Panc1 (cell line): ENCODE results near the gene ANKRD13C. TPM values are rescaled to one million over a fixed set of nuclear protein-coding genes. Genes with fewer than 3 reads are reported as not detected.

Source experiments
- ATAC-seq: fragments of 200-7000 bp; cut with Tn5 transposase; 2 replicates; pipeline ENCODE4 v1.9.1; 2020; ENCODE audit warnings: mild to moderate bottlenecking, moderate library complexity
- BruUV-seq: library from RNA; stranded (reverse); fragments of 400-500 nt; replicated peaks from 2 replicates; lab custom pipeline; 2021; lab: Mats Ljungman, UMichigan
- CTCF ChIA-PET: fragments of 300-600 bp; sonication (Branson Sonifier 250); formaldehyde crosslinking; loops from one replicate; lab custom pipeline; 2022; ENCODE audit warnings: antibody characterized with exemption; lab: Charles Lee
- POLR2A ChIA-PET: fragments of 300-600 bp; sonication (Branson Sonifier 250); formaldehyde crosslinking; loops from one replicate; lab custom pipeline; 2022; ENCODE audit warnings: antibody characterized with exemption; lab: Charles Lee
- DNase-seq: peaks from one replicate; pipeline ENCODE4 v3.0.0-alpha.2; 2010; ENCODE audit warnings: low read depth, low spot score
- H3K27ac ChIP-seq: 2 replicates; pipeline ENCODE4 v1.5.1; 2011; ENCODE audit warnings: mild to moderate bottlenecking, low read length, inconsistent platforms
- H3K27me3 ChIP-seq: fragments of 200-500 bp; sonication (Bioruptor generic); 2 replicates; pipeline ENCODE4 v1.6.0; 2014; ENCODE audit warnings: low read length, inconsistent platforms; ENCODE audit not compliant: control insufficient read depth, insufficient read depth
- H3K36me3 ChIP-seq: fragments of 200-500 bp; sonication (Bioruptor generic); 2 replicates; pipeline ENCODE4 v1.5.1; 2014; ENCODE audit warnings: inconsistent platforms, mild to moderate bottlenecking, low read length, moderate library complexity; ENCODE audit not compliant: control insufficient read depth, insufficient read depth
- H3K4me1 ChIP-seq: 2 replicates; pipeline ENCODE4 v1.5.1; 2011; ENCODE audit warnings: inconsistent platforms, mild to moderate bottlenecking, low read length, moderate library complexity; ENCODE audit not compliant: control insufficient read depth, insufficient read depth
- H3K4me3 ChIP-seq, 2 experiments: 2 replicates each; pipeline ENCODE4 v1.5.1; 2011 to 2012; ENCODE audit warnings: low read depth in 2 of 2, low read length in 2 of 2, mild to moderate bottlenecking in 2 of 2, inconsistent platforms in 1 of 2, moderate library complexity in 1 of 2
- H3K9me3 ChIP-seq: fragments of 200-500 bp; sonication (Bioruptor generic); 2 replicates; pipeline ENCODE4 v1.5.1; 2014; ENCODE audit warnings: low read depth, mild to moderate bottlenecking, inconsistent platforms, low read length, moderate library complexity; ENCODE audit not compliant: control insufficient read depth, insufficient read depth
- POLR2AphosphoS5 ChIP-seq: IDR thresholded peaks from 2 replicates; pipeline ENCODE4 v1.6.1; 2012; ENCODE audit warnings: mild to moderate bottlenecking, low read depth, low read length, moderate library complexity
- SIN3A ChIP-seq: IDR thresholded peaks from 2 replicates; pipeline ENCODE4 v1.6.1; 2012; ENCODE audit warnings: low read depth, mild to moderate bottlenecking, low read length, moderate library complexity, borderline replicate concordance; ENCODE audit not compliant: insufficient read depth
- TCF7L2 ChIP-seq: IDR thresholded peaks from 2 replicates; pipeline ENCODE4 v1.6.1; 2011; ENCODE audit warnings: mild to moderate bottlenecking, low read depth, low read length, inconsistent platforms
- in situ Hi-C: cut with HindIII; loops from 2 replicates; pipeline ENCODE4 v1.10.0; 2016; ENCODE audit warnings: low sequenced_read_pairs, low pct_unique_long_range_greater_than_20kb
- intact Hi-C: fragments of 100-400 bp; cut with micrococcal nuclease; formaldehyde crosslinking; loops from one replicate; pipeline ENCODE4 v1.10.0; 2022; ENCODE audit not compliant: unreplicated experiment
- total RNA-seq: library from RNA; stranded (reverse); gene quantifications from one replicate; pipeline ENCODE4 v1.2.1, GENCODE V29; 2021; ENCODE audit not compliant: unreplicated experiment
- TF ChIP-seq, protein P1 (sequence below): fragments of 450-650 bp; IDR thresholded peaks from 2 replicates; pipeline ENCODE4 v1.5.1; 2017; ENCODE audit warnings: mild to moderate bottlenecking
- TF ChIP-seq, protein P2 (sequence below), 2 experiments: IDR thresholded peaks; 2 replicates each; pipeline ENCODE4 v1.6.1; 2011 to 2012; ENCODE audit warnings: low read depth in 2 of 2, control low read depth in 1 of 2, low read length in 1 of 2, mild to moderate bottlenecking in 1 of 2, moderate library complexity in 1 of 2; ENCODE audit not compliant: insufficient read depth in 1 of 2

The ANKRD13C gene
- total RNA-seq, 1 experiment from 2014 or later: 20.7 TPM

GRCh38 chr1:70334436-70334835 lies 20.1 kb downstream of the ANKRD13C start:
- no peak for TF ChIP-seq POLR2AphosphoS5
- TF ChIP-seq, protein P1, sequence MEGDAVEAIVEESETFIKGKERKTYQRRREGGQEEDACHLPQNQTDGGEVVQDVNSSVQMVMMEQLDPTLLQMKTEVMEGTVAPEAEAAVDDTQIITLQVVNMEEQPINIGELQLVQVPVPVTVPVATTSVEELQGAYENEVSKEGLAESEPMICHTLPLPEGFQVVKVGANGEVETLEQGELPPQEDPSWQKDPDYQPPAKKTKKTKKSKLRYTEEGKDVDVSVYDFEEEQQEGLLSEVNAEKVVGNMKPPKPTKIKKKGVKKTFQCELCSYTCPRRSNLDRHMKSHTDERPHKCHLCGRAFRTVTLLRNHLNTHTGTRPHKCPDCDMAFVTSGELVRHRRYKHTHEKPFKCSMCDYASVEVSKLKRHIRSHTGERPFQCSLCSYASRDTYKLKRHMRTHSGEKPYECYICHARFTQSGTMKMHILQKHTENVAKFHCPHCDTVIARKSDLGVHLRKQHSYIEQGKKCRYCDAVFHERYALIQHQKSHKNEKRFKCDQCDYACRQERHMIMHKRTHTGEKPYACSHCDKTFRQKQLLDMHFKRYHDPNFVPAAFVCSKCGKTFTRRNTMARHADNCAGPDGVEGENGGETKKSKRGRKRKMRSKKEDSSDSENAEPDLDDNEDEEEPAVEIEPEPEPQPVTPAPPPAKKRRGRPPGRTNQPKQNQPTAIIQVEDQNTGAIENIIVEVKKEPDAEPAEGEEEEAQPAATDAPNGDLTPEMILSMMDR: no peak
- TF ChIP-seq SIN3A: no peak
- TF ChIP-seq TCF7L2: no peak
- TF ChIP-seq, protein P2, sequence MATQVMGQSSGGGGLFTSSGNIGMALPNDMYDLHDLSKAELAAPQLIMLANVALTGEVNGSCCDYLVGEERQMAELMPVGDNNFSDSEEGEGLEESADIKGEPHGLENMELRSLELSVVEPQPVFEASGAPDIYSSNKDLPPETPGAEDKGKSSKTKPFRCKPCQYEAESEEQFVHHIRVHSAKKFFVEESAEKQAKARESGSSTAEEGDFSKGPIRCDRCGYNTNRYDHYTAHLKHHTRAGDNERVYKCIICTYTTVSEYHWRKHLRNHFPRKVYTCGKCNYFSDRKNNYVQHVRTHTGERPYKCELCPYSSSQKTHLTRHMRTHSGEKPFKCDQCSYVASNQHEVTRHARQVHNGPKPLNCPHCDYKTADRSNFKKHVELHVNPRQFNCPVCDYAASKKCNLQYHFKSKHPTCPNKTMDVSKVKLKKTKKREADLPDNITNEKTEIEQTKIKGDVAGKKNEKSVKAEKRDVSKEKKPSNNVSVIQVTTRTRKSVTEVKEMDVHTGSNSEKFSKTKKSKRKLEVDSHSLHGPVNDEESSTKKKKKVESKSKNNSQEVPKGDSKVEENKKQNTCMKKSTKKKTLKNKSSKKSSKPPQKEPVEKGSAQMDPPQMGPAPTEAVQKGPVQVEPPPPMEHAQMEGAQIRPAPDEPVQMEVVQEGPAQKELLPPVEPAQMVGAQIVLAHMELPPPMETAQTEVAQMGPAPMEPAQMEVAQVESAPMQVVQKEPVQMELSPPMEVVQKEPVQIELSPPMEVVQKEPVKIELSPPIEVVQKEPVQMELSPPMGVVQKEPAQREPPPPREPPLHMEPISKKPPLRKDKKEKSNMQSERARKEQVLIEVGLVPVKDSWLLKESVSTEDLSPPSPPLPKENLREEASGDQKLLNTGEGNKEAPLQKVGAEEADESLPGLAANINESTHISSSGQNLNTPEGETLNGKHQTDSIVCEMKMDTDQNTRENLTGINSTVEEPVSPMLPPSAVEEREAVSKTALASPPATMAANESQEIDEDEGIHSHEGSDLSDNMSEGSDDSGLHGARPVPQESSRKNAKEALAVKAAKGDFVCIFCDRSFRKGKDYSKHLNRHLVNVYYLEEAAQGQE (IDR thresholded peaks at IDR 0.05; ENCODE audit: insufficient read depth in 1 of 2, low read depth in 2 of 2, low read length in 1 of 2): no peak
- ATAC-seq: no peak
- in situ Hi-C loops (no loop called here), intact Hi-C loops (no loop called here)
- DNase-seq: no peak
- Histone ChIP-seq H3K27ac (no peak overlapping the region), H3K4me3 (no peak overlapping the region), H3K27me3 (no peaks in the 10 kb centered on the region), H3K9me3 (no peaks in the 10 kb centered on the region), H3K4me1 (no peaks in the 10 kb centered on the region), H3K36me3 (no peaks in the 10 kb centered on the region)
- ChIA-PET CTCF (no interaction called here), POLR2A (no interaction called here)
- no TSS peak for BruUV-seq

GRCh38 chr1:70333245-70333644 lies 21.3 kb downstream of the ANKRD13C start:
- ATAC-seq: no peak
- intact Hi-C loops: no loop called here

More at GRCh38 chr1:70333245-70333644, 21.3 kb downstream of the ANKRD13C start:
- Histone ChIP-seq H3K27ac (no peak overlapping the region), H3K27me3 (no peaks in the 10 kb centered on the region), H3K36me3 (no peaks in the 10 kb centered on the region), H3K4me1 (peaks cover 3% of the 10 kb centered on the region; the same call in 1 of the 2 replicates), H3K4me3 (no peak overlapping the region), H3K9me3 (no peaks in the 10 kb centered on the region)
- in situ Hi-C loops: no loop called here
- BruUV-seq: no TSS peak
- ChIA-PET CTCF (no interaction called here), POLR2A (interaction anchor here (0.6 kb wide), 1 partner anchor 165 kb away, joined by 3 read pairs; no protein-coding TSS in a partner anchor)
- TF ChIP-seq, protein P1: no peak
- TF ChIP-seq, protein P2 (IDR thresholded peaks at IDR 0.05; ENCODE audit: insufficient read depth in 1 of 2, low read depth in 2 of 2, low read length in 1 of 2): no peak
- TF ChIP-seq SIN3A (no peak), TCF7L2 (no peak), POLR2AphosphoS5 (no peak)
- DNase-seq: no peak
